ENCODE results near the gene HCN2.

Gene HCN2

DNA sequence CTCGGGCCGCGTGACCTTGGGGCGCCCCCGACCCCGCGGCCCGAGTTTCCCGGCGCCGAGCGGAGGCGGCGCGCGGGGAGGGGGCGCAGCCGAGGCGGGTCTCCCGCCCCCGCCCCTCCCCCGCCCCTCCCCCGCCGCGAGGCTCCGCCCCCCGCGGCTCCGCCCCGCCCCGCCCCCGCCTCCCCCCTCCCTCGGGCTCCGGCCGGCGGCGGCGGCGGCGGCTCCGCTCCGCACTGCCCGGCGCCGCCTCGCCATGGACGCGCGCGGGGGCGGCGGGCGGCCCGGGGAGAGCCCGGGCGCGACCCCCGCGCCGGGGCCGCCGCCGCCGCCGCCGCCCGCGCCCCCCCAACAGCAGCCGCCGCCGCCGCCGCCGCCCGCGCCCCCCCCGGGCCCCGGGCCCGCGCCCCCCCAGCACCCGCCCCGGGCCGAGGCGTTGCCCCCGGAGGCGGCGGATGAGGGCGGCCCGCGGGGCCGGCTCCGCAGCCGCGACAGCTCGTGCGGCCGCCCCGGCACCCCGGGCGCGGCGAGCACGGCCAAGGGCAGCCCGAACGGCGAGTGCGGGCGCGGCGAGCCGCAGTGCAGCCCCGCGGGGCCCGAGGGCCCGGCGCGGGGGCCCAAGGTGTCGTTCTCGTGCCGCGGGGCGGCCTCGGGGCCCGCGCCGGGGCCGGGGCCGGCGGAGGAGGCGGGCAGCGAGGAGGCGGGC is at the start of gene HCN2:
Gene HCN2, plus strand, starts transcription at position 189 of the 703 bp plus-strand sequence. Its CDS starts 65 bp downstream, at position 254.
- no peak for DNase-seq (ENCODE audit: low read depth)
- TF ChIP-seq, protein P1, sequence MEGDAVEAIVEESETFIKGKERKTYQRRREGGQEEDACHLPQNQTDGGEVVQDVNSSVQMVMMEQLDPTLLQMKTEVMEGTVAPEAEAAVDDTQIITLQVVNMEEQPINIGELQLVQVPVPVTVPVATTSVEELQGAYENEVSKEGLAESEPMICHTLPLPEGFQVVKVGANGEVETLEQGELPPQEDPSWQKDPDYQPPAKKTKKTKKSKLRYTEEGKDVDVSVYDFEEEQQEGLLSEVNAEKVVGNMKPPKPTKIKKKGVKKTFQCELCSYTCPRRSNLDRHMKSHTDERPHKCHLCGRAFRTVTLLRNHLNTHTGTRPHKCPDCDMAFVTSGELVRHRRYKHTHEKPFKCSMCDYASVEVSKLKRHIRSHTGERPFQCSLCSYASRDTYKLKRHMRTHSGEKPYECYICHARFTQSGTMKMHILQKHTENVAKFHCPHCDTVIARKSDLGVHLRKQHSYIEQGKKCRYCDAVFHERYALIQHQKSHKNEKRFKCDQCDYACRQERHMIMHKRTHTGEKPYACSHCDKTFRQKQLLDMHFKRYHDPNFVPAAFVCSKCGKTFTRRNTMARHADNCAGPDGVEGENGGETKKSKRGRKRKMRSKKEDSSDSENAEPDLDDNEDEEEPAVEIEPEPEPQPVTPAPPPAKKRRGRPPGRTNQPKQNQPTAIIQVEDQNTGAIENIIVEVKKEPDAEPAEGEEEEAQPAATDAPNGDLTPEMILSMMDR (IDR thresholded peaks at IDR 0.05; ENCODE audit: insufficient read depth, low read depth, low read length, missing control alignments): no peak
- no peak within 1 kb of the TSS for H3K4me3 ChIP-seq (ENCODE audit: low read depth, low read length)

DNA sequence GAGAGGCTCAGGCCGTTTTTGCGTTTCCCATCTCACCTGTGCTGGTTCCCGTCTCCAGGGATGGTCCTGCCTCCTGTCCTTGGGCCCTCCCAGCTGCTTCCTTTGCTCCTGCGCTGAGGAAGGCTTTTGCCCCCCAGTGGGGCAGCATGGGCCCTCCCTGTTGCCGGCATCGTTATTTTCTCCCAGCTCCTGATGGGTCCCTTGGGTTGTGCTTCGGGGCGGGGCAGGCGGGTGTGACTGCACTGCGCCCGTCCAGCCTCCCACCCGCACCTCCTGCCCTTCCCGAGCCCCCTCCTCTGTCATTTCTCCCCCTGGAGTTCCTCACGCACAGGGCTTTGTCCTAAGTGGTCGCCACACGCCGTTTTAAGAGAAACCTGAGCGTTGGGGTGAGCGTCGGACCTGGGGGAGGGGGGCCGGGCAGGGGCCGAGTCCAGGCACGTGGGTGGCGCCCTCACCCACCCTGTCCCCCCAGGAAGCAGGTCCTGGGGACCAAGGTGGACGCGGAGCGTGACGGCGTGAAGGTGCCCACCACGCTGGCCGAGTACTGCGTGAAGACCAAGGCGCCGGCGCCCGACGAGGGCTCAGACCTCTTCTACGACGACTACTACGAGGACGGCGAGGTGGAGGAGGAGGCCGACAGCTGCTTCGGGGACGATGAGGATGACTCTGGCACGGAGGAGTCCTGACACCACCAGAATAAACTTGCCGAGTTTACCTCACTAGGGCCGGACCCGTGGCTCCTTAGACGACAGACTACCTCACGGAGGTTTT is 48.6 kb upstream of the HCN2 start:
- TF ChIP-seq, protein P1 (IDR thresholded peaks at IDR 0.05; ENCODE audit: insufficient read depth, low read depth, low read length, missing control alignments): no peak
- no peak for DNase-seq (ENCODE audit: low read depth)

DNA sequence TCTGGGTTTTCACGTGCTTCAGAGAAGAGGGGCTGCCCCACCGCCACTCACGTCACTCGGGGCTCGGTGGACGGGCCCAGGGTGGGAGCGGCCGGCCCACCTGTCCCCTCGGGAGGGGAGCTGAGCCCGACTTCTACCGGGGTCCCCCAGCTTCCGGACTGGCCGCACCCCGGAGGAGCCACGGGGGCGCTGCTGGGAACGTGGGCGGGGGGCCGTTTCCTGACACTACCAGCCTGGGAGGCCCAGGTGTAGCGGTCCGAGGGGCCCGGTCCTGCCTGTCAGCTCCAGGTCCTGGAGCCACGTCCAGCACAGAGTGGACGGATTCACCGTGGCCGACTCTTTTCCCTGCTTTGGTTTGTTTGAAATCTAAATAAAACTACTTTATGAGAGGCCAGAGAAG is 48.0 kb upstream of the HCN2 start:
- TF ChIP-seq, protein P1 (IDR thresholded peaks at IDR 0.05; ENCODE audit: insufficient read depth, low read depth, low read length, missing control alignments): no peak
- no peak overlapping the region for H3K4me3 ChIP-seq (ENCODE audit: low read depth, low read length)
- no peak for DNase-seq (ENCODE audit: low read depth)

More for the DNA sequence above, 48.6 kb upstream of the HCN2 start:
- no peak overlapping the region for H3K4me3 ChIP-seq (ENCODE audit: low read depth, low read length)

DNA sequence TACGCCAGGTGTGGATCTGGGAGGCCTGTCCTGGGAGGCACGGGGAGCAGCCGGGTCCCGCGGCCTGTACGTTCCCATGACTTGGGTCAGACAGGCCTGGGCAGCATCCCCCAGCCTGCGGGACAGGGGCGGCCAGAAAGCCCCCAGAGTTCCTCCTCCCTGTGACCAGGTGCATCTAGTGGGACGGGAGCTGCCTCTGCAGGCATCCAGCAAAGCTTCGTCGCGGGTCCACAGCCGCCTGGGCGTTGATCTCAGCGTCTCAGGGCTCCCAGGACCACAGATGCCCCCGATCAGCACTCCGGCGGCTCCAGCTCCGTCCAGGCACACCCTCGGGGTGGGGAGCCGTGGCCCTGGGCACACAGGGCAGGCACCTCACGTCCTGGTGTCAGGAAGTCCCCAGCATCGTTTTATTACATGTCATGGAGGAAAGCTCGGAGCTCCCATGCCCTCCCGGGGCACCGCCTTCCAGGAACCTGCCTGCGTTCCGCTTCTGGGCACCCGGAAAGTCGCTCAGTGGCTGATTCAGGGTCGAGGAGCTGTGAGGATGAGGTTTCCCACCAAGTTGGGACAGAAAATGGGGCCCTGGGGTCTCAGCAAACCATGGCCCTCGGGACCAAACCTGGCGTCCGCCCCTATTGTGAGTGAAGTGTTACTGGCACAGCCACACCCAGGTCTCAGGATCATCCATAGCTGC is 47.4 kb upstream of the HCN2 start:
- no peak for DNase-seq (ENCODE audit: low read depth)
- TF ChIP-seq, protein P1 (IDR thresholded peaks at IDR 0.05; ENCODE audit: insufficient read depth, low read depth, low read length, missing control alignments): no peak
- H3K4me3 ChIP-seq (ENCODE audit: low read depth, low read length): no peak overlapping the region

DNA sequence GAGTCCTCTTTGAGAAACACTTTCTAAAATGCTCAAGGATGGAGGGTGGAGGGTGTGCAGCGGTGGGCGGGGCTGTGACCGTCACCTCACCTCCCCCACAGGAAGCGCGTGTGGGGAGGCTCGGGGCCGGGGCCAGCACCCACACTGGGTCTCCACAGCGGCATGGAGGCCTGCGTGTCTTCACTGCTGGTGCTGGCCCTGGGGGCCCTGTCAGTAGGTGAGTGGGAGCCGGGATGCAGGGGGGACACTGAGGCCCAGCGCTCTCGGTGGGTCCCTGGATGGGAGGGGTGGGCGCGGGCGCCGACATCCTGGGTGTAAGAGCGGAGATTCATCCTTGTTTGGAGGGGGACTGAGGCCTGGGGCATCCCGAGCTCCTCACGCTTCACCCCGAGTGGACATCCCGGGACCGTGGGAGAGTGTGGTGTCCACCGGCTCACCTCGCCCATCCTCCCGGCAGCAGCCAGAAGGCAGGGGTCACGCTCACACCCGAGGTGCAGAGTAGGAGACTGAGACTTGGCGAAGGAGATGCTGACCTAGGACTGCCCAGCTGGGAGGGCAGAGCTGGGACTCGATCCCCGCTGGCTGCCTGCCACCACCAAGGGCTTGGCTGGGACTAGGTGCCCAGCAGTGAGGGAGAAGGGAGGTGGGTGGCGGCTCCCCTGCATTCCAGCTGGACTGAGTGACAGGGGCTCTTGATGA is 45.6 kb upstream of the HCN2 start, which contains the start of gene GZMM:
Gene GZMM, plus strand, starts transcription at position 144 of the 699 bp plus-strand sequence. Its CDS starts 19 bp downstream, at position 163.
- no peak for DNase-seq (ENCODE audit: low read depth)
- TF ChIP-seq, protein P1 (IDR thresholded peaks at IDR 0.05; ENCODE audit: insufficient read depth, low read depth, low read length, missing control alignments): no peak
- no peak within 1 kb of the TSS for H3K4me3 ChIP-seq (ENCODE audit: low read depth, low read length)

DNA sequence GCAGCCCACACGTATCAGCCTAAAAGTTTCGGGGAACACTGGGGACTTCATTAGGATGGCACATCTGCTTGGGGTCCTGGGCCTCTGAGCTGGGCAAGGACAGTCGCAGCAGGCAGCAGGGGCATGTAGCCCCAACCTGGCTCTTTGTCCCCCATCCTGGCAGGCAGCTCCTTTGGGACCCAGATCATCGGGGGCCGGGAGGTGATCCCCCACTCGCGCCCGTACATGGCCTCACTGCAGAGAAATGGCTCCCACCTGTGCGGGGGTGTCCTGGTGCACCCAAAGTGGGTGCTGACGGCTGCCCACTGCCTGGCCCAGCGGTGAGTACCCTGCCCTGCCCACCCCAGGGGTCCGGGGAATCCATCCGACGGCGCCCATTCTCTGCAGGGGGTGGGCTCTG is 42.6 kb upstream of the HCN2 start:
- H3K4me3 ChIP-seq (ENCODE audit: low read depth, low read length): no peak overlapping the region
- TF ChIP-seq, protein P1 (IDR thresholded peaks at IDR 0.05; ENCODE audit: insufficient read depth, low read depth, low read length, missing control alignments): no peak
- no peak for DNase-seq (ENCODE audit: low read depth)

Data from GM12865 (cell line).